ENCODE results near the gene DLG2.

GRCh38 chr11:83493034-83493433 is 2134.1 kb downstream of the DLG2 start:
- TF ChIP-seq CTCF (IDR thresholded peaks at IDR 0.05) = no peak
- no peak for TF ChIP-seq POLR2A (IDR thresholded peaks at IDR 0.05)
- TF ChIP-seq POLR2AphosphoS5 (IDR thresholded peaks at IDR 0.05) = no peak
